ENCODE results near the gene PPP1R9B.

Gene PPP1R9B

DNA sequence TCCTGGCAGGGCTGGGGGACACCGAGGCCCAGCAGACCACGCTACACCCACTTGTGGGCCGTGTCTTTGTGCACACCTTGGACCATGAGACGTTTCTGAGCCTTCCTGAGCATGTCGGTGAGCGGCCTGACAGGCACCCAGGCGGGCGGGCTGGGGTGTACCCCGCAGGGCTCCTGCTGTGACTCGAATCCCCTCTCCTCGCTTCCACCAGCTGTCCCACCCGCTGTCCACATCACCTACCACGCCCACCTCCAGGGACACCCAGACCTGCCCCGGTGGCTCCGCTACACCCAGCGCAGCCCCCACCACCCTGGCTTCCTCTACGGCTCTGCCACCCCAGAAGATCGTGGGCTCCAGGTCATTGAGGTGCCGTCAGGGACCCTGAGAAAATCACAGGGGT is 16.9 kb upstream of the PPP1R9B start:
- DNase-seq (ENCODE audit: low spot score) (no peak), ATAC-seq (ENCODE audit: low read depth) (no peak)
- H3K36me3 ChIP-seq (ENCODE audit: low read depth) = no peaks in the 10 kb centered on the region
- H3K4me3 ChIP-seq (ENCODE audit: severe bottlenecking) = no peak overlapping the region
- H3K27me3 ChIP-seq (ENCODE audit: insufficient read depth, poor library complexity, severe bottlenecking) = no peaks in the 10 kb centered on the region
- no peaks in the 10 kb centered on the region for H3K4me1 ChIP-seq (ENCODE audit: insufficient read depth, poor library complexity, severe bottlenecking)
- H3K27ac ChIP-seq (ENCODE audit: poor library complexity, severe bottlenecking) = no peak overlapping the region
- TF ChIP-seq, protein P1, sequence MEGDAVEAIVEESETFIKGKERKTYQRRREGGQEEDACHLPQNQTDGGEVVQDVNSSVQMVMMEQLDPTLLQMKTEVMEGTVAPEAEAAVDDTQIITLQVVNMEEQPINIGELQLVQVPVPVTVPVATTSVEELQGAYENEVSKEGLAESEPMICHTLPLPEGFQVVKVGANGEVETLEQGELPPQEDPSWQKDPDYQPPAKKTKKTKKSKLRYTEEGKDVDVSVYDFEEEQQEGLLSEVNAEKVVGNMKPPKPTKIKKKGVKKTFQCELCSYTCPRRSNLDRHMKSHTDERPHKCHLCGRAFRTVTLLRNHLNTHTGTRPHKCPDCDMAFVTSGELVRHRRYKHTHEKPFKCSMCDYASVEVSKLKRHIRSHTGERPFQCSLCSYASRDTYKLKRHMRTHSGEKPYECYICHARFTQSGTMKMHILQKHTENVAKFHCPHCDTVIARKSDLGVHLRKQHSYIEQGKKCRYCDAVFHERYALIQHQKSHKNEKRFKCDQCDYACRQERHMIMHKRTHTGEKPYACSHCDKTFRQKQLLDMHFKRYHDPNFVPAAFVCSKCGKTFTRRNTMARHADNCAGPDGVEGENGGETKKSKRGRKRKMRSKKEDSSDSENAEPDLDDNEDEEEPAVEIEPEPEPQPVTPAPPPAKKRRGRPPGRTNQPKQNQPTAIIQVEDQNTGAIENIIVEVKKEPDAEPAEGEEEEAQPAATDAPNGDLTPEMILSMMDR (IDR thresholded peaks at IDR 0.05; ENCODE audit: poor library complexity, severe bottlenecking) = no peak
- H3K9me3 ChIP-seq (ENCODE audit: severe bottlenecking) = no peaks in the 10 kb centered on the region

DNA sequence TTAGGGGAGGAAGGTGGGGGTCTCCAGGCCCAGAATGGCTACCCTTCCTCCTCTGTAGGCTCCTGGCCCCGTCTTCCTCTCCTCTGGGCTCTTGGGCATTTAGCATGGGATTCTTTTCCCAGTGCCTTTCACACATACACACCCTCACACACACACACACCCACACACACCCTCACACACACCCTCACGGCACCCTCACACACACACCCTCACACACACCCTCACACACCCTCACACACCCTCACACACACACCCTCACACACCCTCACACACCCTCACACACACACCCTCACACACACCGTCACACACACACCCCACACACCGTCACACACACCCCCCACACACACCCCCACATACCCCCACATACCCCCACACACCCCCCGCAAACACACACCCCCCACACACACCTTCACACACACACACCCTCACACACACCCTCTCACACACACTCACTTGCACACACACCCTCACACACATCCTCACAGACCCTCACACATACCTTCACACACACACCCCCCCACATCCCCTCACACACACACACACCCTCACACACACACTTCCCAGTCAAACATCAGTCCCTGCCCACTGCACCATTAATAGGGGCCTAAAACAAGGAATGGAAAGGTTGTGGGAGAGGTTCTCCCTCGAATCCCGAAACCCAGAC is 16.2 kb upstream of the PPP1R9B start:
- no peak overlapping the region for H3K4me3 ChIP-seq (ENCODE audit: severe bottlenecking)
- ATAC-seq (ENCODE audit: low read depth) = no peak
- no peaks in the 10 kb centered on the region for H3K36me3 ChIP-seq (ENCODE audit: low read depth)
- DNase-seq (ENCODE audit: low spot score) = no peak
- no peak overlapping the region for H3K27ac ChIP-seq (ENCODE audit: poor library complexity, severe bottlenecking)
- TF ChIP-seq, protein P1 (IDR thresholded peaks at IDR 0.05; ENCODE audit: poor library complexity, severe bottlenecking) = no peak
- no peaks in the 10 kb centered on the region for H3K4me1 ChIP-seq (ENCODE audit: insufficient read depth, poor library complexity, severe bottlenecking)
- no peaks in the 10 kb centered on the region for H3K27me3 ChIP-seq (ENCODE audit: insufficient read depth, poor library complexity, severe bottlenecking)
- H3K9me3 ChIP-seq (ENCODE audit: severe bottlenecking) = no peaks in the 10 kb centered on the region

DNA sequence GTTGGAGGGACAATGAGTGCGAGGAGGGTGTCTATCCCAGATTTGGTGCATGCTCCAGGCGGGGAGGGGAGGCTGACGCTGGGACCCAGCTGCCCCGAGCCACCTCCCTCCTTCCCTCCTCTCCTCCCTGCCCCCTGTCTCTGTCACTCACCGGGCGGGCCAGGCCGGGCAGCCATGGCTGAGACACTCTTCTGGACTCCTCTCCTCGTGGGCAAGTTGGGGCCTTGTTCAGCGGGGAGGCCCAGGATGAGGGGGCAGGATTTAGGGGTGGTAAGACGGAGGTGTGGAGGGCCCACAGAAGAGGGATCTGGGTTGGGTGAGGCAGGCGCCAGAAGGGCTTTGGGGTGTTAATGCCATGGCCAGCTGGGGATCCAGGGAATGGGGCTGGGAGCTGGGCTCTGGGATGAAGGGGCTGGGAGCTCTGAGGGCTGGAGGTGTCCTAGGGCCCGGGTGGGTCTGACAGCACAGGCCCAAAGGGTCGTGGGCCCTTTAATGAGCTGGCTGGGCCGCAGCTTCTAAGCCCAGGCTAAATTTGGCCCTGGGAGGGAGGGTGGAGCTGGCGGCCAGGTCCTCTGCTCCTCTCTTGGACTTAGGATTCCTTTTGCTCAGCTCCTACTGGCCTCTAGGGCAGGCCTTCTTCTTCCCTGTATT is 15.5 kb upstream of the PPP1R9B start, which contains the start of gene SGCA:
Gene SGCA (plus strand): TSS at position 139 of the 651 bp plus-strand sequence. CDS start 36 bp downstream, at position 175.
- ATAC-seq (ENCODE audit: low read depth) = no peak
- Histone ChIP-seq H3K36me3 (ENCODE audit: low read depth) (no peaks in the 10 kb centered on the region), H3K27me3 (ENCODE audit: insufficient read depth, poor library complexity, severe bottlenecking) (no peaks in the 10 kb centered on the region), H3K9me3 (ENCODE audit: severe bottlenecking) (no peaks in the 10 kb centered on the region), H3K4me1 (ENCODE audit: insufficient read depth, poor library complexity, severe bottlenecking) (no peaks in the 10 kb centered on the region), H3K27ac (ENCODE audit: poor library complexity, severe bottlenecking) (no peak within 1 kb of the TSS), H3K4me3 (ENCODE audit: severe bottlenecking) (no peak within 1 kb of the TSS)
- DNase-seq (ENCODE audit: low spot score) = no peak
- TF ChIP-seq, protein P1 (IDR thresholded peaks at IDR 0.05; ENCODE audit: poor library complexity, severe bottlenecking) = no peak

- Histone ChIP-seq H3K27me3 (ENCODE audit: insufficient read depth, poor library complexity, severe bottlenecking) (no peaks in the 10 kb centered on the region), H3K9me3 (ENCODE audit: severe bottlenecking) (no peaks in the 10 kb centered on the region), H3K4me1 (ENCODE audit: insufficient read depth, poor library complexity, severe bottlenecking) (no peaks in the 10 kb centered on the region), H3K4me3 (ENCODE audit: severe bottlenecking) (no peak overlapping the region), H3K27ac (ENCODE audit: poor library complexity, severe bottlenecking) (no peak overlapping the region), H3K36me3 (ENCODE audit: low read depth) (no peaks in the 10 kb centered on the region)
- TF ChIP-seq, protein P1 (IDR thresholded peaks at IDR 0.05; ENCODE audit: poor library complexity, severe bottlenecking) = no peak
- ATAC-seq (ENCODE audit: low read depth) (no peak), DNase-seq (ENCODE audit: low spot score) (no peak)
Measured at GRCh38 chr17:50165466-50165865, 15.0 kb upstream of the PPP1R9B start.

- Histone ChIP-seq H3K4me3 (ENCODE audit: severe bottlenecking) (no peak overlapping the region), H3K9me3 (ENCODE audit: severe bottlenecking) (no peaks in the 10 kb centered on the region), H3K27ac (ENCODE audit: poor library complexity, severe bottlenecking) (no peak overlapping the region), H3K4me1 (ENCODE audit: insufficient read depth, poor library complexity, severe bottlenecking) (no peaks in the 10 kb centered on the region), H3K27me3 (ENCODE audit: insufficient read depth, poor library complexity, severe bottlenecking) (no peaks in the 10 kb centered on the region), H3K36me3 (ENCODE audit: low read depth) (no peaks in the 10 kb centered on the region)
- ATAC-seq (ENCODE audit: low read depth) (no peak), DNase-seq (ENCODE audit: low spot score) (no peak)
- TF ChIP-seq, protein P1 (IDR thresholded peaks at IDR 0.05; ENCODE audit: poor library complexity, severe bottlenecking) = no peak
Measured at GRCh38 chr17:50165066-50165465, 14.6 kb upstream of the PPP1R9B start.

All from RWPE2 (cell line).